NCI-H345 treated with DMSO at 0.1 percent for 48 hours (cell line): ENCODE results near the gene OSBPL10.
"Not testable (repeated sequence)": the region's sequence is repeated elsewhere in the genome, so short reads cannot be mapped to it uniquely, and the experiment has no call there.

ENCODE experiments used
- DNase-seq: peaks from one replicate; lab custom pipeline; 2025; ENCODE audit not compliant: unreplicated experiment; lab: John Stamatoyannopoulos, UW

The OSBPL10 gene

DNA sequence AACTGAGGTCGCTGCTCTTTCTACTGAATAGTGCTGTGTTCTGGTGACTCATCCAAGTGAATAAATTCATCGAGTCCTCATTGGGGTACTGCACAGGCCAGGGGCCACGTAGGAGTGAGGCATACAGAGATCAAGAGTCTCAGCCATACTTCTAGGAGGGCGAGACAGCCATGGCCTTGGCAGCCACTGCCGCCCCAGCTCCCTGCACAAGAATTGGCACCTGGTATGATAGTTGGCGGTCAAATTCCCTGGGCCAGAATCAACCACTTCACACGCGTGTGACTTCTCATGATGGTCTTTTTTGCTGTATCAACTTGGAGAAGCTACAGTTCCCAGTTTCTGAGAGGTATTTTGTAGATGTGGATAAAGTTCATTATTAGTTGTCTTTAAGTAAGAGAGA, 161.6 kb downstream of the OSBPL10 start:
- no peak for DNase-seq

DNA sequence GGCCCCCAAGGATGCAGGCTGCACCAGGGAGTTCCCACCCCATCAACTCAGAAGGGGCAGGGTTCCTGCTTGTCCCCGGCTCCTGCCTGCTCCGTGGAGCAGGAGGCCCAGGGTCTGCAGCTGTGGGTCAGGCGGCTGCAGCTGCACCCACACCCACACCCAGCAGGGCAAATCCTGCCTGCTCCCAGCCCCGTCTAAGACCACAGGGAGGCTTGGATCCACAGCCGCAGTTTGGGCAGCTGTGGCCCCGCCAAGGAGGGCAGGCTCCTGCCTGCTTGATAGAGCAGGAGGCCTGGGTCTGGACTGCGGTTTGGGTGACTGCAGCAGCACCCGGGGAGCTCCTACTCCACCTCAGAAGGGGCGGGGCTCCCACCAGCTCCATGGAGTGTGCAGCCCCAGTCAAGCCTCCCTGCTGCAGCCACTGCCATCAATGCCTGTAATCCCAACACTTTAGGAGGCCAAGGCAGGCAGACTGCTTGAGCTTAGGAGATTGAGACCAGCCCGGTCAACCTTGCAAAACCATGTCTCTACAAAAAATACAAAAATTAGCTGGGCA, 163.6 kb downstream of the OSBPL10 start:
- no peak for DNase-seq

DNA sequence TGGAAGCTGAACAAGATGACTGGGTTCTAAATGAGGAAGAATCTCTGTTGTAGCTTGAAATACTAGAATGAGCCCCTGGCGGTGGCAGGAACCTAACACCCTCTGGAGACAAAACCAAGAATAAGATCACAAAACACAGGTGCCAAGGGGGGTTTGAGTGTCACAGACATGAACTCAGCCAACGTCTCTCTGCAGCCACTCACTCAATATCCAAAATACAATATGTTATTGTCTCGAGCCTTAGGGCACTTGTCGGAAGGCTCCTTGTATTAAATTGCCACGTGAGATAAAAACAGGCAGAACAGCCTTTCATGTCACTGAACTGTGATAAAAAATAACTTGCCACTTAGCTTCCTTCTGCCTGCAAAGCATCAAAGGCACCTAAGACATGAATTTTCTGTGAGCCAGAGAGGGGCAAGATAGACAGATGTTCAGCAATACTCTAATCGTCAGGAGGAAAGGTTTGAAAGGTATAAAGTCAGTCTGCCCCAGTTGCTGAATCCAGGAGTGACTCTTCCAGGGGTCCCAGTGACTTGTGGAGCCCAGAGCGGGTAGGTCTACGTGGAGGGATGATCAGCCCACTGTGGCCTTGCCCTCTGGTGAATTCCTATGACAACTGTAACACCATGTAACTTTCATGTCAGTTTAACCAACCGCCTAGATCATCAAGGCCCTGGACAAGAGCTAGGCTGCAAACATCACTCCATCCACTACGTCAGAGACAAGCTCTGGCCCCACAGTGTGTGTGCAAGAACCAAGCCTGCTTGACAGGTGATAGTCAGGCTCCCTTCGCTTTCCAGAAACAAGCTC, 165.2 kb downstream of the OSBPL10 start:
- no peak for DNase-seq

DNA sequence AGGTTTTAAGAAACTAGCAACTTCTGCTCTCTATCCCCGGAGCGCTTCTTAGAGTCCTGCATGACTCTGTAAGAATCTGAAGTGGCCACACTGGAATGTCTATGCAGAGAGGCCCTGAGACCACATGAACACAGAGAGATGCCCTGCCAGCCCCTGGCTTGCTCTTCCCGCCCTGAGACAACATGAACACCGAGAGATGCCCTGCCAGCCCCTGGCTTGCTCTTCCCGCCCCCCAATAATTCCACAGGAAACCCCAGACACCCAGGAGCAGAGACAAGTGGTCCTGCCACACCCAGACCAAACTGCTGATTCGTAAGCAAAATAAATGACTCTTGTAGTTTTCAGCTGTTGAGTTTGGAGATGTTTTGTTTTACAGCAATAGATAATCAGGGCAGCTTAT, 166.1 kb downstream of the OSBPL10 start:
- DNase-seq: no peak

DNA sequence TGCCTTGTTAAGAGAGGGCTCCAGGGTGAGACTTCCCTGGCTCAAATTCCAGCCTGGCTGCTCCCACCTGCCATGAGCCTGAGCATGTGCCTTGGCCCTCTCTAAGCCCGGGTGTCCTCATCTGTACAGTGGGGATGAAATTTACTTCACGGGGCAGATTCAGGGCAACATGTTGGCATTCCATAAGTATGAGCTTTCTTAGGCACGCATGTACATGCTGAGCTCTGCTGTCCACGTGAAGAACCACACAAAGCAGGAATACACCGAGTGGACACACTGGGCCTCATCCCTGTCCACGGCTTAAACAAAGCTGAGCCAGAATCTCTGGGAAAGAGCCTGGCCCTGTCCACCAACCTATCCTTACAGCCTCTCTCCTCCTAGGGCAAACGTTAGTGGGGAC, 167.4 kb downstream of the OSBPL10 start:
- DNase-seq: no peak

DNA sequence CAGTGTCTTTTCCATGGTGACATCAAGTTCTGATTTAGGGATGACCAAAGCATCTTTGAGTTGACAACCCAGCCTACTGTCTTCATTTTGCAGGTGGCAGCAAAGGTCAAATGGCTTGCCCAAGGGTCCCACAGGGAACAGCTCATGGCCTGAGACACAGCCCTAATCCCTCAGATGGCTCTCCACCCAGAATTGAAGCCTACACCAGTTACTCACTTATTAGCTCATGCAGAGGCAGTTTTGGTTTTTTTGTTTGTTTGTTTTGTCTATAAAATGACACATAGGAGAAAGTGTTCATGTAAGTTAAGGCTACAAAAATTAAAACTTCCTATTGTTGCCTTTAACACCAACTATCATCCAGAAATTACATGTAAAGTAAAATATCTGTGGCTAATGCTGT, 167.9 kb downstream of the OSBPL10 start:
- DNase-seq: no peak

DNA sequence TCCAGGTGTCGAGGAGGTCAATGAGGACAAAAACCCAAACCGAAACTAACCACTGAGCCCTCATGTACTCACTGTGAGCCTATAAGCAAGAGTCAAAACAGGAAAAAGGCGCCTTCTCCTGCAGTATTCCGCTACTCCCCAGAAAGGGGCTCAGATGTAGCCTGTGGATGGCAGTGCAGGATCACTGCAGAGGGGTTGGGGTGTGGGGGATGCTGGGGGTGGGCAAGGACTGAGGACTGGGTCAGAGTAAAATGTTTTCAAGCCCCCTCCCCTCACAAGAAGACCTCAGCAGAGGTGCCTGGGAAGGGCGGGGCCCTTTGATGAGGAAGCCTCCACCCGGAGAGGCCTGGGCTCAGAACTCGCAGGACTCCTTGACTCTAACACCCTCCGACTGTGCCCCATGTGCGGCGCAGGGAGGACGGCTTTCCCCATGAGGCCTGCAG, 170.1 kb downstream of the OSBPL10 start:
- DNase-seq: no peak

DNA sequence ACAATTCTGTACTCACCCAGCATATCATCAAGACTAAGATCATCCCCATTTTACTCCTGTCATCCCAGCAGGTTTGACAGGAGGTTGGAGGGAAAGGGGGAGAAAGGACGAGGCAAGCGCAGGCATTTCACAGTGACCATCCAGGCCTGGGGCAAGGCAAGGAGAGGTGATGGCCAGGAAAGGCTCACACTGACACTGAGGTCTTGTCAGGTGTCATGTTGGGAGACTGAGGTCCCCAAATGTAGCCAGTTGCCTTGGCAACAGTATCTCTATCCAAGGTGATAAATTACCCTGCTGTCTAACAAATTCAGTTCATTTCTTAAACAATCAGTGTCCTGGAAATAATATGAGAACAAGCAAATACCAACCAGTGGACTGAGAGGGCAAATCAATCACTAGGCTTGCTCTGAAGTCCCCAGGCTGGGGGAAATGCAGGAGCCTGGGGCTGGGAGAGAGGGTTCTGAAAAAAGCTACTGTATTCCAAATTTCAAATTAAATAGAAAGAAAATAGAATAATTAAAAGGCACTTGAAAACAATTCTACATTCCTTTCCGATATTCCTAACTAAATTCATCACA, 172.8 kb downstream of the OSBPL10 start:
- DNase-seq: no peak

DNA sequence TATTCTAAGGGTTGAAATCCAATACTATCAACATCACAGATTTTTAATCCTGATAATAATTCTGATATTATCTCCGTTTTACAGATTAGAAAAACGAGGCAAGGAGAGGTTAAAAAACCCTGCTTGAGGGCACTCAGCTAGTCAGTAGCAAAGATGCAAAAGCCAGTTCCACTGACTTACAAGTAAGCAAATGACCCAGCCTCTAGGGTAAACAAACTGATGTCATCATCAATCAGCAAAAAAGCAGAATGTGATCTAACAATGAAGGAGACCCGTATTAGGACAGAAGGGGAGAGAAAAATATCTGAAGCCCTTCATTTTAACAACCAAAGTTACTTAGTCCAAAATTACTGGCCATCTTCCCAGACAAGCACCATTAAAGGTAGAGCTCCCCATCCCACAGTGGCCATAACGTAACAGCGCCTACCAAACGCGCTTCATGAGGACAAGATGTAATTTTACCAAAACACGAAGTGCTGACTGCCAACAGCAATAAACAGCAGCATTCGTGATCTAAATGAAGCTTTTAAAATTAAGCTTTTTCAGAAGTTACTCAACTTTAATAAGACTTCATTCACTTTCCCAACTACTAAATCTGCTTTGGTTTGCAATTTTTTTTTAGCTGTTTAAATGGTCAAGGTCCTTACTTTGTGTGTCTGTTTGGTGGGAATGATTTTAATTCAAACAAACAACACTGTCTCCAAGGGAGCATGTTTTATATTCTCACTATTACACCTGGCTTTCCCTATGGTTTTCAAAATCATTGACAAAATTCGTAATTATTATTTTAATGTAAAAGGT, 176.6 kb downstream of the OSBPL10 start:
- no peak for DNase-seq

DNA sequence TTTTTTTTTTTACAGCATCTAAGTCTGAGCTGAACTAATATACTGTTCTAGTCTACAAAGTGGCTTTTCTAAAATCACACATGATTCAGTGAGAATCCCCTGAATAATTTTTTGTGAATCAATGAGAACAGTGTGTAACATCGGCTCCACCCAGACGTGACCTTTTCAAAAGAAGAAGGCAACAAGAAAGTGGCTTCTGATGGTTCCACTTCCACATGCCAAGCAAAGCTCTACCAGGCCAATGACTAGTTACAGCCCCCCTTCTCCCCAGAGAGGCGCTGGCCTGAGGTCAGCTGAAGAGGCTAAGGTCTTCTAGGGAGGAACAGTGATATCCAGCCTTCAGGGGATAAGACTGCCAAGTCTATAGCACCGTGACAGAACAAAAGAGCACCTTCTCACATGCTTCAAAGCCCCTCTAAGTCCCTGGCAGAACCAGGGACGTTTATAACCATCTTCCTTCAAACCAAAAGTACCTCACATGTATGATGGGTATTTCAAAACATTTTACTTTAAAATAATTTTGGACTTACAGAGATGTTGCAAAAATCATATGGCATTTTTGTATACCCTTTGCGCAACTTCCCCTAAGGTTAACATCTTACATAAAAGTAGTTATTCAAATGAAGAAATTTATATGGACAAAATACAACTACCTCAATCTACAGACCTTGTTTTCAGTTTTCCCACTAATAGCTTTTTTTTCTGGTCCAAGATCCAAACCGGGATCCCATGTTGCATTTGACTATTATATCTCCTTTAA, 177.9 kb downstream of the OSBPL10 start:
- DNase-seq: no peak

DNA sequence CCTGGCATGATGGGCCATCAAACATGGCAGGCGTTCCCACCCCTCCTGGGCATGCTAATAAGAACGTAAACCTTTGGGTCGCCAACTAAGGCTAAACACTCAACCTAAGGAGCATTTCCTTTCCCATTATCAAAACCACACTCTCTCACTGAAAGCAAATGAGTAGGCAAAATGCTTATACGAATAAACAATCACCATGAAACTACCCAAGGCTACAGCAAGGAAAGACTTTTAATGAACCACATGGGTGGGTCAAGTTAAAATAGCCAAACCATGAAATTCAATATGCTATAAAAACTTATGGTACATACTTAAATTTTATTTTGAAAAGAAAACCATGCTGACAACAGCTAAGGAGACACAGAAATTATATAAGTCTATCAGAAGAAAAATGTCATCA, 180.6 kb downstream of the OSBPL10 start:
- no peak for DNase-seq

DNA sequence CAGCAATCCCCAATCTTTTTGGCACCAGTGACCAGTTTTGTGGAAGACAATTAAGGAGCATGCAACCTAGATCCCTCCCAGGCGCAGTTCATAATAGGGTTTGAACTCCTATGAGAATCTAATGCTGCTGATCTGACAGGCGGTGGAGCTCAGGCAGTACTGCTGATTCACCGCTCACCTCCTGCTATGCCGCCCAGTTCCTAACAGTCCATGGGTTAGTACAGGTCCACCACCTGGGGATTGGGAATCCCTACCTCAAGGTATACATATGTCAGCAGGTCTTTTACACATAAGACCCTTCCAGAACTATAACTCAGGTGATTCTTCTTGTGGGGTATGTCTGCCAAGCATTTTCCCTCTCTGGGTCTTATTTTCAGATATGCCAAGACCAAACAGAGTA, 182.2 kb downstream of the OSBPL10 start:
- DNase-seq: no peak

DNA sequence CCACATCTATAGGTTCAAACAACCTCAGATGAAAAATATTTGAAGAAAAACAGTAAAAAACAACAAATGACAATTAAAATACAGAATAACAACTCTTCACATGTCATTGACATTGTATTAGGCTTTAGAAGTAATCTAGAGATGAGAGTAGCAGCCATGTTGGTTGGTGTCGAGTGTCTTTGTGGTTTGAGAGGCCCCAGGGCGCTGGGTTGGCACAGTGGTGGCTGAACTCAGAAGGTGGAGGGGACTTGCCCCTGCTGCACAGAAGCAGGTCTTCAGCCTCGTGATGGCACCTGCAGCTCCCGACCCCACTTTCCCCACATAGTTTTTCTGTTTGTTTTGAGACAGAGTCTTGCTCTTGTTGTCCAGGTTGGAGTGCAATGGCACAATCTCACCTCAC, 187.2 kb downstream of the OSBPL10 start:
- no peak for DNase-seq

DNA sequence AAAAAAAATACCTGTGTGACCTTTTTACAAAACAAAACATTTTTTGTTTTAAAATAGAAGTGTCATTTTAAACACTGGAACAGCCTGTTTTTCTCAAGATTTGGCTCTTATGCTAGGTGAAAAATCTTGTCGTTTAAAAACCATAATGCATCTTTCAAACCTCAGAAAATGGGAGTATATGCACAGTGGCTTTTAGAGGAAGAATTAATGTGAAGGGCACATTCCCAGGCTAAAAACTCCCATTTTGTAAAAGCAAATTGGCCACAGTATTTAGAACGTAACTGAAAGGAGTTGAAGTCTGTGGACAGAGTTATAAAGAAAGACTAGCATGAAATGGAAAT, 190.0 kb downstream of the OSBPL10 start:
- no peak for DNase-seq

DNA sequence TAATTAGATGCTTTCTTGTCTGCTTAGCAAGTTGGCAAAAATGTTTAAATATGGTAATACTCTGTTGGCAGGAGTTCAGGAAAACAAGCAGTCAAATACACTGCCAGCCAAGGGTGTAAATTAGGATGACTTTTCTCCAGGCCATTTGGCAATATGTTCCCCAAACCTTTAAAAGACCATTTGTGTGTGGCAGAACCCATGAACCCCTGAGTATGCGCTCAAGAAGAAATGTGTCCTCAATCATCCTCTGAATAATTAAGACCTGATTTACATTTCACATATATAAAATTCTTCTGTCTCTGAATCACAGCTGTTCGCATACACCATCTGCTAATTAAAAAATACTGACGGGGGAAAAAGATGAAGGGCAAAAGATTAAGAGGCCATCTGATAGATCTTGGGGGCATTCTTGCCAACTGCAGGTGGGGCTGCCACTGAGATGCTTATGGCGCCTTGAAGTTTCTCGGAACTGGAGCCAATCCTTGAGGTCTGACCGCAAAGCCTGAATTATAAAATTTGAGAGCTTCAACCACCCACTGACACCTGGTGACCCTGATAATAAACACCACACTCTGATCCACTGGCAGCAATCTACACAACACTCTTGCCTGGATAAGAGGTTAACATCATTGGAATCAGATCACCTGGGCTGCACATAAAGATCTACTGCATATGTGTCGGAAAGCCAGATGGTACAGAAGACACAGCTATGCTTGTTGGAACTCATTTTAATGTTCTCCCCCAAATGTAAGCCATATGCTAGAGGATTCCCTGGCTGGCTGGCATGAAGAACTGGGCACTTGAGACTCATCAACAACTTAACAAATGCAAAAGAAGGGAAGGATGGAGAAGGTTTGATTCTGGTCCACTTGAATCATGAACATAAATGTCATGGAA, 190.6 kb downstream of the OSBPL10 start:
- no peak for DNase-seq

DNA sequence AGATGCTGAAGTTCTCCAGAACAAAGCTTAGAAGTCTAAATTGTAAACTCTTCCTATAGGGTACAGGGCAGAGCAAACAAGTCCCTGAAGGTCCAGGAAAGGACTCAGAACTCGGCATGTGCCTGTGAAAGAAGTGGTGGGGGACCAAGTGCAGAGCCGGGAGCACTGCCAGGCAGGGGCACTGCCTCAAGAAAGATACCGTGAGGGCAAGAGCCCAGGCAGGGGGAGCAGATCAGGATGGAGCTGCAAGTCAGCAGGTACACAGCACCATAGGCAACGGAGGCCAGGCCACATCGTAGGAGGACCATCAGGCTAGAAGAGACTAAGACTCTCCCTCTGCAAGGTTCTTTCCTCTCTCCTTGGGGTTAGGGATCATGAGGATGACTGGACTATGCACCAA, 191.6 kb downstream of the OSBPL10 start:
- DNase-seq: no peak

DNA sequence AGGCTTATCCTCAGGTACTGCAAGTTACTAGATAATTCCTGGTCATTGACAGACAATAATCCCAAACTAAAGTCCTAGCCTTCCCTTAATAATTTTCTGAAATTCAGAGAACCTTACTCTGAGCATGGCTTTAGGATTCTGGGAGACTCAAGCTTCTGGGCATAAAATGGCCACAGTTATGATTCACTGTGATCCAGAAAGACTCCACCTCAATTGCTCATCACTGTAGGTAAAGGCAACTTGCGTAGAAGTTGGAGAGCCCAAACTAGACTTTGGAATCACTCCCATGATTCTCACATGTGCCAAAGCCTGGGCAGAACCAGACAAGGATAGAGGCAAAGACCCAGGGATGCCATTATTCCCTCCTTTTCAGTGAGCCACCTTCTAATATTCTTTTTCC, 195.3 kb downstream of the OSBPL10 start:
- DNase-seq: no peak

DNA sequence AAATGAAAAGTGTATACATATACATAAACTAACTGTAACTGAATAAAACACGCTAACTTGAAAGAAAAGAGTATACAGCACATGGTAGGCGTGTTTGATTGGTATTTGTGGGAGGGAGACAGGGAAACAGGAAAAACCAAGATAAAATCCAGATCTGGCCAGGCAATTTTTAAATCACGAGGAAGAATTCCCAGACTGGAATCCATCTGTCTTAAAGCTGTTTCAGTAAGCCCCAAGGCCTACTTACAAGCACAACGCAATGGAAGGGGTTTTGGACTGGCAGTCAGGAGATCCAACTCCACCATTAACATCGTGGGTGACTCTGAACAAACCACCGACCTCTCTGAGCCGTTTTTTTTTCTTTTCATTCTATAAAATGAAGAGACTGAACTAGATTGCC, 195.8 kb downstream of the OSBPL10 start:
- no peak for DNase-seq

DNA sequence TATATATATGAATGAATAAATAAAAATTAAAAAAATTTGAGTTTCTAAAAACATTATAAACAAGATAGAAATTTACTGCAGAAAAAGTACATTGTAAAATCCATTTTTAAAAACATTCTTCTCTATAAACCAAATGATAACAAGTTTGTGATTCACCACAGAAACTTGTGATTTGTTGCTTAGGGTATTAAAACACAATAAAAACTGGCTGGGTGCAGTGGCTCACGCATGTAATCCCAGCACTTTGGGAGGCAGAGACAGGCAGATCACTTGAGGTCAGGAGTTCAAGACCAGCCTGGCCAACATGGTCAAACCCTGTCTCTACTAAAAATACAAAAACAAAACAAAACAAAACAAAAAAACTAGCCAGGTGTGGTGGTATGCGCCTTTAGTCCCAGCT, 197.2 kb downstream of the OSBPL10 start:
- not testable (repeated sequence) for DNase-seq

DNA sequence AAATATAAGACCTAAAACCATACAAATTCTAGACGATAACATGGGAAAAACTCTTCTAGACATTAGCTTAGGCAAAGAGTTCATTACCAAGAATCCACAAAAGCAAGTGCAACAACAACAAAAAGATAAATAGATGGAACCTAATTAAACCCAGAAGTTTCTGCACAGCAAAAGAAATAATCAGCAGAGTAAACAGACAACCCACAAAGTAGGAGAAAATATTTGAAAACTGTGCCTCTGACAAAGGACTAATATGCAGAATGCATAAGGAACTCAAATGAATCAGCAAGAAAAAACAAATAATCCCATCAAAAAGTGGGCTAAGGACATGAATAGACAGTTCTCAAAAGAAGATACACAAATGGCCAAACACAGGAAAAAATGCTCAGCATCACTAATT, 198.8 kb downstream of the OSBPL10 start:
- DNase-seq: not testable (repeated sequence)
